Peyer's patch (tissue), 4 donors: ENCODE results near the gene NKTR.

Experiments used
- POLR2A ChIP-seq, 2 donors: fragments of 450-650 bp; IDR thresholded peaks; one replicate each; pipeline ENCODE4 v1.5.1; 2017; ENCODE audit warnings: antibody characterized with exemption in 2 of 2, mild to moderate bottlenecking in 2 of 2, moderate library complexity in 2 of 2
- TF ChIP-seq, protein P1 (sequence below), 6 experiments: fragments of 450-650 bp in 4 of 6; fragments of 200-600 bp in 2 of 6; sonication (generic) in 1 of 6; IDR thresholded peaks; one replicate each; pipeline ENCODE4 v1.5.1; 2017 to 2019; ENCODE audit warnings: antibody characterized with exemption in 6 of 6, mild to moderate bottlenecking in 3 of 6, moderate library complexity in 1 of 6

DNA sequence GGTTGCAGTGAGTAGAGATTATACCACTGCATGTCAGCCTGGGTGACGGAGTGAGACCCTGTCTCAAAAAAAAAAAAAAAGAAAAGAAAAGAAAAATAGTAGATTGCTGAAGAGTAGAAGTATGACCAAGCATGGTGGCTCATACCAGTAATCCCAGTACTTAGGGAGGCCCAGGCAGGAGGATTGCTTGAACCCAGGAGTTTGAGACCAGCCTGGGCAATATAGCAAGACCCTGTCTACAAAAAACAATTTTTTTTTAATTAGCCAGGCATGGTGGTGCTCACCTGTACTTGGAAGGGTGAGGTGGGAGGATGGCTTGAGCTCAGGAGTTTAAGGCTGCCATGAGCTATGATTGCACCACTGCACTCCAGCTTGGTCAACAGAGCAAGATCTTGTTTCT, 2.5 kb downstream of the NKTR start:
- TF ChIP-seq, protein P1, sequence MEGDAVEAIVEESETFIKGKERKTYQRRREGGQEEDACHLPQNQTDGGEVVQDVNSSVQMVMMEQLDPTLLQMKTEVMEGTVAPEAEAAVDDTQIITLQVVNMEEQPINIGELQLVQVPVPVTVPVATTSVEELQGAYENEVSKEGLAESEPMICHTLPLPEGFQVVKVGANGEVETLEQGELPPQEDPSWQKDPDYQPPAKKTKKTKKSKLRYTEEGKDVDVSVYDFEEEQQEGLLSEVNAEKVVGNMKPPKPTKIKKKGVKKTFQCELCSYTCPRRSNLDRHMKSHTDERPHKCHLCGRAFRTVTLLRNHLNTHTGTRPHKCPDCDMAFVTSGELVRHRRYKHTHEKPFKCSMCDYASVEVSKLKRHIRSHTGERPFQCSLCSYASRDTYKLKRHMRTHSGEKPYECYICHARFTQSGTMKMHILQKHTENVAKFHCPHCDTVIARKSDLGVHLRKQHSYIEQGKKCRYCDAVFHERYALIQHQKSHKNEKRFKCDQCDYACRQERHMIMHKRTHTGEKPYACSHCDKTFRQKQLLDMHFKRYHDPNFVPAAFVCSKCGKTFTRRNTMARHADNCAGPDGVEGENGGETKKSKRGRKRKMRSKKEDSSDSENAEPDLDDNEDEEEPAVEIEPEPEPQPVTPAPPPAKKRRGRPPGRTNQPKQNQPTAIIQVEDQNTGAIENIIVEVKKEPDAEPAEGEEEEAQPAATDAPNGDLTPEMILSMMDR (IDR thresholded peaks at IDR 0.05), result no peak
- no peak for TF ChIP-seq POLR2A (IDR thresholded peaks at IDR 0.05)
